ENCODE measurements around the gene DNASE1L3.

Gene DNASE1L3, protein sequence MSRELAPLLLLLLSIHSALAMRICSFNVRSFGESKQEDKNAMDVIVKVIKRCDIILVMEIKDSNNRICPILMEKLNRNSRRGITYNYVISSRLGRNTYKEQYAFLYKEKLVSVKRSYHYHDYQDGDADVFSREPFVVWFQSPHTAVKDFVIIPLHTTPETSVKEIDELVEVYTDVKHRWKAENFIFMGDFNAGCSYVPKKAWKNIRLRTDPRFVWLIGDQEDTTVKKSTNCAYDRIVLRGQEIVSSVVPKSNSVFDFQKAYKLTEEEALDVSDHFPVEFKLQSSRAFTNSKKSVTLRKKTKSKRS

DNA sequence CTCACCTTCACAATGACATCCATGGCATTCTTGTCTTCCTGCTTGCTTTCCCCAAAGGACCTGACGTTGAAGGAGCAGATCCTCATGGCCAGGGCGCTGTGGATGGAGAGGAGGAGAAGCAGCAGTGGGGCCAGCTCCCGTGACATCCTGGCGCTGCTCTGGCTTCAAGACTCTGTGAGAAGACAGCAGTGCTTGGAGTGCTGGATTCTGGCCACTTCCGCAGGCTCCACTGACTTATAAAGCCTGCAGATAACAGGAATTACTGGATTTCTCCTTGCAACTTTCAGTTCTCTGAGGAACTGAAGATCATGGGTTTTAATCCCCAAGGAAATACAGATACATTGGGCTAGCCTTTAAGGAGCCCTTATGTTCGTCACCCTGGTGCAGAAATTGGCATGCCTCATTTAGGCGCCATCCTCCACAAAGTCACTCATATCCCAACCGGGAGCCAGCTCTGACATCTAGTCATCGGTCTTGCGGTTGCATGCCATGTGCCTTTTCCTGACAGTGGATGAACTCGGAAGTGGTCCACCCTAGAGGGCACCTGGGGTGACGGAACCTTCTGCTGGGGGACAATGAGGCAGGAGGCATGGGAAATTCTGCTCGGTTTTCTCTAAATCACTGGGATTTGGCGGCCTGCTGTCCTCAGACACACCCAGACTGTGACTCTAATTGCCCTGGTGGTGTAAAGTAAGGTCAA lies at the start of gene DNASE1L3:
TSS of gene DNASE1L3 (minus strand) at position 212 of the 700 bp plus-strand sequence. CDS start at position 146, 66 bp downstream.
- no peak within 1 kb of the TSS for H3K4me3 ChIP-seq (ENCODE audit: control insufficient read depth, low read depth, low read length)
- no peak for DNase-seq (ENCODE audit: low read depth)
- TF ChIP-seq, protein P1, sequence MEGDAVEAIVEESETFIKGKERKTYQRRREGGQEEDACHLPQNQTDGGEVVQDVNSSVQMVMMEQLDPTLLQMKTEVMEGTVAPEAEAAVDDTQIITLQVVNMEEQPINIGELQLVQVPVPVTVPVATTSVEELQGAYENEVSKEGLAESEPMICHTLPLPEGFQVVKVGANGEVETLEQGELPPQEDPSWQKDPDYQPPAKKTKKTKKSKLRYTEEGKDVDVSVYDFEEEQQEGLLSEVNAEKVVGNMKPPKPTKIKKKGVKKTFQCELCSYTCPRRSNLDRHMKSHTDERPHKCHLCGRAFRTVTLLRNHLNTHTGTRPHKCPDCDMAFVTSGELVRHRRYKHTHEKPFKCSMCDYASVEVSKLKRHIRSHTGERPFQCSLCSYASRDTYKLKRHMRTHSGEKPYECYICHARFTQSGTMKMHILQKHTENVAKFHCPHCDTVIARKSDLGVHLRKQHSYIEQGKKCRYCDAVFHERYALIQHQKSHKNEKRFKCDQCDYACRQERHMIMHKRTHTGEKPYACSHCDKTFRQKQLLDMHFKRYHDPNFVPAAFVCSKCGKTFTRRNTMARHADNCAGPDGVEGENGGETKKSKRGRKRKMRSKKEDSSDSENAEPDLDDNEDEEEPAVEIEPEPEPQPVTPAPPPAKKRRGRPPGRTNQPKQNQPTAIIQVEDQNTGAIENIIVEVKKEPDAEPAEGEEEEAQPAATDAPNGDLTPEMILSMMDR (IDR thresholded peaks at IDR 0.05; ENCODE audit: control insufficient read depth, insufficient read depth, low read depth, low read length, missing control alignments): no peak

DNA sequence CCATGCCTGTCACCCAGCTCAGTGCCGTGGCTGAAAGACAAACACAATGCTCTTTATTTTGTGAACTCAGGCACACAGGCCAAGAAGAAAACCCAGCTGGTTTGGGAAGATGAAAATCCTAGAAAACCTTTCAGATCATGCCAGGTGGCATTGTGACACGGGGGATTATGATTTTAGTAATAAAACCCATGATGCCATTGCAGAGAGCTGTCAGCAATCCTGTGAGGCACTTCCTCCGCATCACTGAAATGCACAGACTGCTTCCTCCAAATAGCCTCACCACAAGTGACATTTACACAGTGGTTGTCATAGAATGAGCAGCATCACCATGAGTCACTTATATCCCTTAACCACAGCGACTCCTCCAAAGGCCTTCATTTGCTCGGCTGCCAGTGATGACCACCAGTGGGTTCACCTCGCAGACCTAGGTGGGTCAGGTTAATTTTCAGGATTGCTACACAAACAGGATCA lies 49.5 kb upstream of the DNASE1L3 start:
- TF ChIP-seq, protein P1 (IDR thresholded peaks at IDR 0.05; ENCODE audit: control insufficient read depth, insufficient read depth, low read depth, low read length, missing control alignments): no peak
- peak; percentile 37 for DNase-seq (ENCODE audit: low read depth)

DNA sequence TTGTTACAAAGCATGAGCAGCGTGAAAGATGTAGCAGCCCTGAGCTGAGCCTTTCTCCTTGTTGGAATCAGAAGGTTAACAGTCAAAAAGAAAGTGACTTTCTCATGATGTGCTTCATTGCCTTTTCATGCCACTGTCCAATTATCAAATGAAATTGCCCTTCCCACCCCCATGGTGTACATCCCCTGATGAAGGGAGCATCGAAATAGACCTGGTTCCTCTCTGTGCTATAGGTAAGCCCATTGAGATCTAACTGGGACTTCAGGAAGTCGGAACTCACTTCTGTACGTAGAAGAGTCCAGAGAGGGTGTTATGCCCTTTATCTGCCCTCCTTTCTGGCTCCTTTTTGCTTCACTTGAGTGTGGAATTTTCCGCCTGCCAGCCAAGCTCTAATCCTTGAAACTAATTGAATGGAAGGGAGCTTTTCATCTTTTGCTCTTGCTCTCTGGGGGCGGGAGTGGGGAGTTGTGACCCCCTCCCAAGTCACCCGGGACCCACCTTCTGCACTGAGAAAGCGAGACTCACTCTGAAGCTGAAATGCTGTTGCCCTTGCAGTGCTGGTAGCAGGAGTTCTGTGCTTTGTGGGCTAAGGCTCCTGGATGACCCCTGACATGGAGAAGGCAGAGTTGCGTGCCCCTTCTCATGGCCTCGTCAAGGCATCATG lies 47.8 kb upstream of the DNASE1L3 start:
- H3K4me3 ChIP-seq (ENCODE audit: control insufficient read depth, low read depth, low read length): no peak overlapping the region
- no peak for DNase-seq (ENCODE audit: low read depth)

More for the DNA sequence above, 49.5 kb upstream of the DNASE1L3 start:
- no peak overlapping the region for H3K4me3 ChIP-seq (ENCODE audit: control insufficient read depth, low read depth, low read length)

DNA sequence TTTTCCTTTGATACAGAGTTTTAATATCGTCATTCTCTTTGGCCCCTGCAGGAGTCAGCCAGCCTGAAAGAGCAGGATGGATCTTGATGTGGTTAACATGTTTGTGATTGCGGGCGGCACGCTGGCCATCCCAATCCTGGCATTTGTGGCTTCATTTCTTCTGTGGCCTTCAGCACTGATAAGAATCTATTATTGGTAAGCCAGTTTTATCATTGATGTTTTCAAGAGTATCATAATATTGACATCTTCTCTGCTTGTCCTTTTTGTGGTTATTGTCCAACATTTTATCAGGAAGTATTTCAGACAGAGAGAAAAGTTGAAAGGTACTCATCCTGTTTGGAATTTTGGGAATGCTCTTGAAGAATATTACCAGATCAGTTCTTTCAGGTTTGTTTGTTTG lies 45.7 kb upstream of the DNASE1L3 start:
- H3K4me3 ChIP-seq (ENCODE audit: control insufficient read depth, low read depth, low read length): no peak overlapping the region
- DNase-seq (ENCODE audit: low read depth): no peak
- TF ChIP-seq, protein P1 (IDR thresholded peaks at IDR 0.05; ENCODE audit: control insufficient read depth, insufficient read depth, low read depth, low read length, missing control alignments): no peak

More for the DNA sequence above, 47.8 kb upstream of the DNASE1L3 start:
- TF ChIP-seq, protein P1 (IDR thresholded peaks at IDR 0.05; ENCODE audit: control insufficient read depth, insufficient read depth, low read depth, low read length, missing control alignments): no peak

DNA sequence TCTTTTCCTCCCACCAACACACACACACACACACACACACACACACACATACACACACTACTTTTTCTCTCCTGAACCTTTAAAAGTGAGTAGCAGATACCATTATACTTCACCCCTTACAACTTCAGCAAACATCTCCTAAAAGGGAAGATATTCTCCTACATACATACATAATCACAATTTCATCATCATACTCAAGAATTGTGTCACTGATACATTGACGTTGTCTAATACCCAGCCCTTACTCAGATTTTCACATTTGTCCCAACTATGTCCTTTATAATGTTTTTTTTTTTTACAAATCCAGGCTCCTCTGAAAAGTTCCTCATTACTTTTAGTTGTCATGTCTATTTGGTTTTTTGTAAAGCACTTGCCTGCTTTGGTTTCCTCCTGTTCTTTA lies 45.3 kb upstream of the DNASE1L3 start:
- DNase-seq (ENCODE audit: low read depth): no peak
- no peak overlapping the region for H3K4me3 ChIP-seq (ENCODE audit: control insufficient read depth, low read depth, low read length)
- TF ChIP-seq, protein P1 (IDR thresholded peaks at IDR 0.05; ENCODE audit: control insufficient read depth, insufficient read depth, low read depth, low read length, missing control alignments): no peak

DNA sequence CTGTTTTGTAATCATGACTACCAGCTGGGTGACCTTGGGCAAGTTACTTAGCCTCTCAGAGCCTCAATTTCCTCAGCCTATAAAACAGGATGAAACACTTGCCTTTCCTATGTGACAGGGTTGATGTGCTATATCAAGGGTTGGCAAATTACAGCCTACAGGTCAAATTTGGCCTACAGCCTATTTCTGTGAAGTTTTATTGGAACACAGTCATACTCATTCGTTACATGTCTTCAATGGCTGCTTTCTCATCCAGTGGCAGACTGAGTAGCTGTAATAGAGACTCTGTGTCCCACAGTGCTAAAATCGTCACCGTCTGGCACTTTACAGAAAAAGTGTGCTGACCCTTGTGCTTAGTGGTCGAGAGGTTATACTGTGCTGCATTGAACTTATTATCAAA lies 43.4 kb upstream of the DNASE1L3 start:
- H3K4me3 ChIP-seq (ENCODE audit: control insufficient read depth, low read depth, low read length): no peak overlapping the region
- no peak for DNase-seq (ENCODE audit: low read depth)
- TF ChIP-seq, protein P1 (IDR thresholded peaks at IDR 0.05; ENCODE audit: control insufficient read depth, insufficient read depth, low read depth, low read length, missing control alignments): no peak

All from AG09309 (cell line).